HepG2 (cell line): ENCODE measurements around the gene B3GNT9. TPM values are rescaled to one million over a fixed set of nuclear protein-coding genes. Genes with fewer than 3 reads are reported as not detected.

Experiments used
- BATF2 ChIP-seq: sonication (generic); formaldehyde crosslinking; IDR thresholded peaks from 2 replicates; pipeline ENCODE4 v1.8.0; 2022; ENCODE audit warnings: mild to moderate bottlenecking, missing genetic modification reagents, moderate library complexity
- EED ChIP-seq: sonication (generic); formaldehyde crosslinking; IDR thresholded peaks from 2 replicates; pipeline ENCODE4 v1.5.0; 2020; ENCODE audit warnings: mild to moderate bottlenecking, missing genetic modification reagents
- ESRRA ChIP-seq: sonication (generic); formaldehyde crosslinking; IDR thresholded peaks from 2 replicates; pipeline ENCODE4 v1.5.1; 2020; ENCODE audit warnings: mild to moderate bottlenecking, low read depth, missing genetic modification reagents
- ETS1 ChIP-seq: sonication (generic); formaldehyde crosslinking; IDR thresholded peaks from 2 replicates; pipeline ENCODE4 v1.4.0; 2020; ENCODE audit warnings: missing genetic modification reagents
- MYPOP ChIP-seq: sonication (generic); formaldehyde crosslinking; IDR thresholded peaks from 2 replicates; pipeline ENCODE4 v1.8.1; 2023; ENCODE audit warnings: mild to moderate bottlenecking, moderate library complexity, missing genetic modification reagents
- PHF20 ChIP-seq: sonication (generic); formaldehyde crosslinking; IDR thresholded peaks from 2 replicates; pipeline ENCODE4 v1.5.0; 2020; ENCODE audit warnings: mild to moderate bottlenecking, missing genetic modification reagents
- POGZ ChIP-seq: sonication (generic); formaldehyde crosslinking; IDR thresholded peaks from 2 replicates; pipeline ENCODE4 v1.4.0; 2020; ENCODE audit warnings: mild to moderate bottlenecking, missing genetic modification reagents
- STAT5B ChIP-seq: sonication (generic); formaldehyde crosslinking; IDR thresholded peaks from 2 replicates; pipeline ENCODE4 v1.4.0; 2020; ENCODE audit warnings: missing genetic modification reagents
- TAF1 ChIP-seq: sonication (generic); formaldehyde crosslinking; IDR thresholded peaks from 2 replicates; pipeline ENCODE4 v1.4.0; 2020; ENCODE audit warnings: missing genetic modification reagents
- TARDBP ChIP-seq: sonication (generic); formaldehyde crosslinking; IDR thresholded peaks from 2 replicates; pipeline ENCODE4 v1.8.0; 2022; ENCODE audit warnings: mild to moderate bottlenecking, missing genetic modification reagents
- UBTF ChIP-seq: sonication (generic); formaldehyde crosslinking; IDR thresholded peaks from 2 replicates; pipeline ENCODE4 v1.4.0; 2020; ENCODE audit warnings: mild to moderate bottlenecking, missing genetic modification reagents
- ZBTB7A ChIP-seq: sonication (generic); formaldehyde crosslinking; IDR thresholded peaks from 2 replicates; pipeline ENCODE4 v1.8.0; 2022; ENCODE audit warnings: mild to moderate bottlenecking, missing genetic modification reagents
- ZC3H4 ChIP-seq: sonication (generic); formaldehyde crosslinking; IDR thresholded peaks from 2 replicates; pipeline ENCODE4 v1.4.0; 2020; ENCODE audit warnings: missing genetic modification reagents, borderline replicate concordance
- ZHX2 ChIP-seq, 2 experiments: sonication (generic) in 1 of 2; formaldehyde crosslinking in 1 of 2; IDR thresholded peaks; 2 replicates each; pipeline versions ENCODE4 v1.6.1 to v1.9.0; 2014 to 2022; ENCODE audit warnings: antibody characterized with exemption in 1 of 2, borderline replicate concordance in 1 of 2, inconsistent platforms in 1 of 2, low read depth in 1 of 2, missing genetic modification reagents in 1 of 2
- ZNF10 ChIP-seq: sonication (generic); formaldehyde crosslinking; IDR thresholded peaks from 2 replicates; pipeline ENCODE4 v1.4.0; 2020; ENCODE audit warnings: mild to moderate bottlenecking, low read depth, missing genetic modification reagents, borderline replicate concordance
- ZNF607 ChIP-seq: sonication (generic); formaldehyde crosslinking; IDR thresholded peaks from 2 replicates; pipeline ENCODE4 v1.5.1; 2020; ENCODE audit warnings: missing genetic modification reagents, mild to moderate bottlenecking, borderline replicate concordance
- ZNF674 ChIP-seq: sonication (generic); formaldehyde crosslinking; IDR thresholded peaks from 2 replicates; pipeline ENCODE4 v1.5.0; 2020; ENCODE audit warnings: low read depth, mild to moderate bottlenecking, missing genetic modification reagents
- polyA plus RNA-seq, 8 experiments: library from polyadenylated mRNA; depleted of rRNA in 3 of 8; stranded (reverse) in 7 of 8; unstranded in 1 of 8; fragments of >200 nt; fragmentation: Illumina TruSeq in 4 of 8; extraction: Trizol in 4 of 8; gene quantifications; 2 replicates each; pipeline versions ENCODE4 v1.2.1 to v1.2.3, GENCODE V29; 2011 to 2016; ENCODE audit warnings: low read depth in 4 of 8, missing spikeins in 1 of 8, mixed read lengths in 1 of 8; ENCODE audit not compliant: insufficient read depth in 1 of 8
- total RNA-seq, 5 experiments: library from RNA; depleted of rRNA; stranded (reverse); fragments of >200 nt; fragmentation: Illumina TruSeq; extraction: Trizol; gene quantifications; 2 replicates each; pipeline ENCODE4 v1.2.3, GENCODE V29; 2016; ENCODE audit warnings: low read depth in 1 of 5

The B3GNT9 gene
- total and polyA plus RNA-seq, 2 of the 13 experiments (the other 11 are each of a cell fraction or from before 2014, with no cell fraction given) = 1.5 to 3.1 TPM

- TF ChIP-seq ETS1 (no peak), ZNF607 (peak; percentile 60), BATF2 (CRISPR knock-in tag) (no peak), ZNF674 (CRISPR knock-in tag) (no peak), UBTF (CRISPR knock-in tag) (peak; percentile 55; the same call in 1 of the 2 replicates), ZC3H4 (no peak), ESRRA (CRISPR knock-in tag) (no peak), TARDBP (CRISPR knock-in tag) (peak; percentile 47; the same call in 1 of the 2 replicates), EED (no peak), TAF1 (peak; percentile 60; the same call in 1 of the 2 replicates), MYPOP (peak; percentile 2; the same call in 1 of the 2 replicates), ZHX2 (IDR thresholded peaks at IDR 0.05; ENCODE audit: low read depth) (no peak), ZHX2 (CRISPR knock-in tag; IDR thresholded peaks at IDR 0.05; ENCODE audit: borderline replicate concordance) (no peak), STAT5B (CRISPR knock-in tag) (no peak), ZBTB7A (CRISPR knock-in tag) (peak; percentile 86), ZNF10 (CRISPR knock-in tag) (no peak), POGZ (CRISPR knock-in tag) (peak; percentile 18; the same call in 1 of the 2 replicates), PHF20 (CRISPR knock-in tag) (no peak; the same call in 1 of the 2 replicates)
Measured at GRCh38 chr16:67170168-67170948, 19.6 kb upstream of the B3GNT9 start, which contains the start of gene NOL3 (continued).
